Panc1 (cell line): Measurements from ENCODE around the gene VTI1B. TPM values are rescaled to one million over a fixed set of nuclear protein-coding genes. Genes with fewer than 3 reads are reported as not detected.

Experiments used
- ATAC-seq: fragments of 200-7000 bp; cut with Tn5 transposase; 2 replicates; pipeline ENCODE4 v1.9.1; 2020; ENCODE audit warnings: mild to moderate bottlenecking, moderate library complexity
- BruUV-seq: library from RNA; stranded (reverse); fragments of 400-500 nt; replicated peaks from 2 replicates; lab custom pipeline; 2021; lab: Mats Ljungman, UMichigan
- CTCF ChIA-PET: fragments of 300-600 bp; sonication (Branson Sonifier 250); formaldehyde crosslinking; loops from one replicate; lab custom pipeline; 2022; ENCODE audit warnings: antibody characterized with exemption; lab: Charles Lee
- POLR2A ChIA-PET: fragments of 300-600 bp; sonication (Branson Sonifier 250); formaldehyde crosslinking; loops from one replicate; lab custom pipeline; 2022; ENCODE audit warnings: antibody characterized with exemption; lab: Charles Lee
- DNase-seq: peaks from one replicate; pipeline ENCODE4 v3.0.0-alpha.2; 2010; ENCODE audit warnings: low read depth, low spot score
- H3K27ac ChIP-seq: 2 replicates; pipeline ENCODE4 v1.5.1; 2011; ENCODE audit warnings: mild to moderate bottlenecking, low read length, inconsistent platforms
- H3K27me3 ChIP-seq: fragments of 200-500 bp; sonication (Bioruptor generic); 2 replicates; pipeline ENCODE4 v1.6.0; 2014; ENCODE audit warnings: low read length, inconsistent platforms; ENCODE audit not compliant: control insufficient read depth, insufficient read depth
- H3K36me3 ChIP-seq: fragments of 200-500 bp; sonication (Bioruptor generic); 2 replicates; pipeline ENCODE4 v1.5.1; 2014; ENCODE audit warnings: inconsistent platforms, mild to moderate bottlenecking, low read length, moderate library complexity; ENCODE audit not compliant: control insufficient read depth, insufficient read depth
- H3K4me1 ChIP-seq: 2 replicates; pipeline ENCODE4 v1.5.1; 2011; ENCODE audit warnings: inconsistent platforms, mild to moderate bottlenecking, low read length, moderate library complexity; ENCODE audit not compliant: control insufficient read depth, insufficient read depth
- H3K4me3 ChIP-seq, 2 experiments: 2 replicates each; pipeline ENCODE4 v1.5.1; 2011 to 2012; ENCODE audit warnings: low read depth in 2 of 2, low read length in 2 of 2, mild to moderate bottlenecking in 2 of 2, inconsistent platforms in 1 of 2, moderate library complexity in 1 of 2
- H3K9me3 ChIP-seq: fragments of 200-500 bp; sonication (Bioruptor generic); 2 replicates; pipeline ENCODE4 v1.5.1; 2014; ENCODE audit warnings: low read depth, mild to moderate bottlenecking, inconsistent platforms, low read length, moderate library complexity; ENCODE audit not compliant: control insufficient read depth, insufficient read depth
- CTCF ChIP-seq: fragments of 450-650 bp; IDR thresholded peaks from 2 replicates; pipeline ENCODE4 v1.5.1; 2017; ENCODE audit warnings: mild to moderate bottlenecking
- POLR2AphosphoS5 ChIP-seq: IDR thresholded peaks from 2 replicates; pipeline ENCODE4 v1.6.1; 2012; ENCODE audit warnings: mild to moderate bottlenecking, low read depth, low read length, moderate library complexity
- REST ChIP-seq, 2 experiments: IDR thresholded peaks; 2 replicates each; pipeline ENCODE4 v1.6.1; 2011 to 2012; ENCODE audit warnings: low read depth in 2 of 2, control low read depth in 1 of 2, low read length in 1 of 2, mild to moderate bottlenecking in 1 of 2, moderate library complexity in 1 of 2; ENCODE audit not compliant: insufficient read depth in 1 of 2
- SIN3A ChIP-seq: IDR thresholded peaks from 2 replicates; pipeline ENCODE4 v1.6.1; 2012; ENCODE audit warnings: low read depth, mild to moderate bottlenecking, low read length, moderate library complexity, borderline replicate concordance; ENCODE audit not compliant: insufficient read depth
- TCF7L2 ChIP-seq: IDR thresholded peaks from 2 replicates; pipeline ENCODE4 v1.6.1; 2011; ENCODE audit warnings: mild to moderate bottlenecking, low read depth, low read length, inconsistent platforms
- in situ Hi-C: cut with HindIII; loops from 2 replicates; pipeline ENCODE4 v1.10.0; 2016; ENCODE audit warnings: low sequenced_read_pairs, low pct_unique_long_range_greater_than_20kb
- intact Hi-C: fragments of 100-400 bp; cut with micrococcal nuclease; formaldehyde crosslinking; loops from one replicate; pipeline ENCODE4 v1.10.0; 2022; ENCODE audit not compliant: unreplicated experiment
- total RNA-seq: library from RNA; stranded (reverse); gene quantifications from one replicate; pipeline ENCODE4 v1.2.1, GENCODE V29; 2021; ENCODE audit not compliant: unreplicated experiment

VTI1B gene
- total RNA-seq, 1 experiment from 2014 or later = 84.9 TPM

GRCh38 chr14:67633451-67634147, 40.8 kb downstream of the VTI1B start:
- no peaks in the 10 kb centered on the region for H3K27me3 ChIP-seq
- ChIA-PET CTCF (no interaction called here), POLR2A (no interaction called here)
- no peaks in the 10 kb centered on the region for H3K9me3 ChIP-seq
- H3K4me1 ChIP-seq = no peaks in the 10 kb centered on the region; the same call in 1 of the 2 replicates
- DNase-seq (no peak), ATAC-seq (no peak)
- in situ Hi-C loops (no loop called here), intact Hi-C loops (no loop called here)
- TF ChIP-seq SIN3A = no peak
- no peak for TF ChIP-seq TCF7L2
- no peak for TF ChIP-seq CTCF
- no peak for TF ChIP-seq POLR2AphosphoS5
- TF ChIP-seq REST (IDR thresholded peaks at IDR 0.05; ENCODE audit: insufficient read depth in 1 of 2, low read depth in 2 of 2, low read length in 1 of 2) = no peak
- H3K36me3 ChIP-seq = no peaks in the 10 kb centered on the region
- no peak overlapping the region for H3K4me3 ChIP-seq
- no peak overlapping the region for H3K27ac ChIP-seq
- no TSS peak for BruUV-seq

- Histone ChIP-seq H3K27ac (no peak overlapping the region), H3K9me3 (no peaks in the 10 kb centered on the region), H3K36me3 (no peaks in the 10 kb centered on the region), H3K27me3 (no peaks in the 10 kb centered on the region), H3K4me1 (no peaks in the 10 kb centered on the region), H3K4me3 (no peak overlapping the region)
- DNase-seq (no peak), ATAC-seq (no peak)
- no peak for TF ChIP-seq SIN3A
- TF ChIP-seq POLR2AphosphoS5 = no peak
- no peak for TF ChIP-seq TCF7L2
- no peak for TF ChIP-seq CTCF
- TF ChIP-seq REST (IDR thresholded peaks at IDR 0.05; ENCODE audit: insufficient read depth in 1 of 2, low read depth in 2 of 2, low read length in 1 of 2) = no peak
- POLR2A ChIA-PET = no interaction called here
- intact Hi-C loops = no loop called here
- in situ Hi-C loops = no loop called here
- CTCF ChIA-PET = no interaction called here
- BruUV-seq = no TSS peak
Observed at GRCh38 chr14:67630938-67631337, 43.5 kb downstream of the VTI1B start.
